Chondrocyte (in vitro differentiated cells): ENCODE data around the gene DCAF12L2. TPM values are rescaled to one million over a fixed set of nuclear protein-coding genes. Genes with fewer than 3 reads are reported as not detected.

Experiments used
- DNase-seq: peaks from one replicate; pipeline ENCODE4 v3.0.0; 2021; ENCODE audit warnings: mixed read lengths, low spot score
- H3K27ac Mint-ChIP-seq: one replicate; pipeline ENCODE4 v1.8.0; 2021; ENCODE audit warnings: mild to moderate bottlenecking, moderate library complexity, mixed read lengths; ENCODE audit not compliant: unreplicated experiment
- H3K27me3 Mint-ChIP-seq: 2 replicates; pipeline ENCODE4 v1.8.0; 2021; ENCODE audit warnings: low read depth, mixed read lengths
- H3K36me3 Mint-ChIP-seq: 2 replicates; pipeline ENCODE4 v1.8.0; 2021; ENCODE audit warnings: low read depth, mixed read lengths
- H3K4me1 Mint-ChIP-seq: 2 replicates; pipeline ENCODE4 v1.8.0; 2021; ENCODE audit warnings: low read depth, mild to moderate bottlenecking, mixed read lengths
- H3K4me3 Mint-ChIP-seq: one replicate; pipeline ENCODE4 v1.8.0; 2021; ENCODE audit warnings: mild to moderate bottlenecking, moderate library complexity, mixed read lengths; ENCODE audit not compliant: unreplicated experiment
- H3K9me3 Mint-ChIP-seq: 2 replicates; pipeline ENCODE4 v1.8.0; 2021; ENCODE audit warnings: low read depth, mixed read lengths
- total RNA-seq: library from RNA; stranded (reverse); gene quantifications from 3 replicates; pipeline ENCODE4 v1.2.1, GENCODE V29; 2021
- TF ChIP-seq, protein P1 (sequence below): fragments of 200-600 bp; sonication (generic); IDR thresholded peaks from 2 replicates; pipeline ENCODE4 v1.5.0; 2021; ENCODE audit warnings: antibody characterized with exemption, mild to moderate bottlenecking, moderate library complexity

The DCAF12L2 gene
- total RNA-seq, 1 donor from 2014 or later: not detected

GRCh38 chrX:126165401-126165720 lies 728 bp downstream of the DCAF12L2 start:
- H3K27me3 Mint-ChIP-seq: peaks cover 2% of the 10 kb centered on the region
- peak; percentile 85 for DNase-seq
- no peak overlapping the region for H3K27ac Mint-ChIP-seq
- no peaks in the 10 kb centered on the region for H3K36me3 Mint-ChIP-seq
- H3K9me3 Mint-ChIP-seq: peaks cover 9% of the 10 kb centered on the region
- TF ChIP-seq, protein P1, sequence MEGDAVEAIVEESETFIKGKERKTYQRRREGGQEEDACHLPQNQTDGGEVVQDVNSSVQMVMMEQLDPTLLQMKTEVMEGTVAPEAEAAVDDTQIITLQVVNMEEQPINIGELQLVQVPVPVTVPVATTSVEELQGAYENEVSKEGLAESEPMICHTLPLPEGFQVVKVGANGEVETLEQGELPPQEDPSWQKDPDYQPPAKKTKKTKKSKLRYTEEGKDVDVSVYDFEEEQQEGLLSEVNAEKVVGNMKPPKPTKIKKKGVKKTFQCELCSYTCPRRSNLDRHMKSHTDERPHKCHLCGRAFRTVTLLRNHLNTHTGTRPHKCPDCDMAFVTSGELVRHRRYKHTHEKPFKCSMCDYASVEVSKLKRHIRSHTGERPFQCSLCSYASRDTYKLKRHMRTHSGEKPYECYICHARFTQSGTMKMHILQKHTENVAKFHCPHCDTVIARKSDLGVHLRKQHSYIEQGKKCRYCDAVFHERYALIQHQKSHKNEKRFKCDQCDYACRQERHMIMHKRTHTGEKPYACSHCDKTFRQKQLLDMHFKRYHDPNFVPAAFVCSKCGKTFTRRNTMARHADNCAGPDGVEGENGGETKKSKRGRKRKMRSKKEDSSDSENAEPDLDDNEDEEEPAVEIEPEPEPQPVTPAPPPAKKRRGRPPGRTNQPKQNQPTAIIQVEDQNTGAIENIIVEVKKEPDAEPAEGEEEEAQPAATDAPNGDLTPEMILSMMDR: no peak
- no peaks in the 10 kb centered on the region for H3K4me1 Mint-ChIP-seq
- H3K4me3 Mint-ChIP-seq: no peak overlapping the region

GRCh38 chrX:126164689-126165400 lies 1.2 kb downstream of the DCAF12L2 start:
- H3K27me3 Mint-ChIP-seq: peaks cover 2% of the 10 kb centered on the region
- DNase-seq: peak; percentile 88
- no peak overlapping the region for H3K27ac Mint-ChIP-seq
- no peaks in the 10 kb centered on the region for H3K4me1 Mint-ChIP-seq
- H3K36me3 Mint-ChIP-seq: no peaks in the 10 kb centered on the region
- H3K4me3 Mint-ChIP-seq: no peak overlapping the region
- TF ChIP-seq, protein P1: no peak
- H3K9me3 Mint-ChIP-seq: peaks cover 9% of the 10 kb centered on the region

GRCh38 chrX:126164226-126164625 lies 1.9 kb downstream of the DCAF12L2 start:
- Mint-ChIP-seq H3K9me3 (peaks cover 11% of the 10 kb centered on the region), H3K4me1 (no peaks in the 10 kb centered on the region), H3K27ac (no peak overlapping the region), H3K36me3 (no peaks in the 10 kb centered on the region), H3K4me3 (no peak overlapping the region), H3K27me3 (peaks cover 2% of the 10 kb centered on the region)
- no peak for DNase-seq
- TF ChIP-seq, protein P1: no peak

- no peaks in the 10 kb centered on the region for H3K4me1 Mint-ChIP-seq
- no peak for DNase-seq
- H3K9me3 Mint-ChIP-seq: peaks cover 34% of the 10 kb centered on the region
- H3K4me3 Mint-ChIP-seq: no peak overlapping the region
- TF ChIP-seq, protein P1: no peak
- H3K36me3 Mint-ChIP-seq: no peaks in the 10 kb centered on the region
- H3K27ac Mint-ChIP-seq: no peak overlapping the region
- no peaks in the 10 kb centered on the region for H3K27me3 Mint-ChIP-seq
Measured at GRCh38 chrX:126141014-126141413, 25.1 kb downstream of the DCAF12L2 start.

DNA sequence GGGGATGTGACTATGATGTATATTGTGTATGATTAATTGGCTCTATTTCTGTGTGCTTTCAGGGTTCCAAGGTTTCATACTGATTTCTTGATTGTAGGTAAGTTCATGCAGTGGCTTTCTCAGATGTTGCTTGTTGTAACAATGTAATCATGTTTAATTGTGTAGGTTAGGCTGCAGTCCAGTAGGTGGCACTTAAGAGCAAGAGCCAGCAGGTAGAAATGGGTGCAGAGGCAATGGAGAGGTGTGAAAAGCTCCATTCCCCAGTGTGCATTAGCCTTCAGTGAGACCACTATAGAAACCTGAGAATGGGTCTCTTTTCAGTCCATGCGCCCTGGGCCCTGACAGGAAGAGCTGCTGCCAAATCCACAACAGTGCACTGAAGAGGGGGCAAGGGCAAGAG lies 28.2 kb downstream of the DCAF12L2 start:
- no peaks in the 10 kb centered on the region for H3K4me1 Mint-ChIP-seq
- peaks cover 34% of the 10 kb centered on the region for H3K9me3 Mint-ChIP-seq
- no peak overlapping the region for H3K27ac Mint-ChIP-seq
- TF ChIP-seq, protein P1: peak; percentile 21
- H3K4me3 Mint-ChIP-seq: no peak overlapping the region
- no peaks in the 10 kb centered on the region for H3K36me3 Mint-ChIP-seq
- H3K27me3 Mint-ChIP-seq: no peaks in the 10 kb centered on the region
- no peak for DNase-seq
